Measurements from ENCODE around the gene RPAIN. TPM values are rescaled to one million over a fixed set of nuclear protein-coding genes. Genes with fewer than 3 reads are reported as not detected.

RPAIN gene, protein sequence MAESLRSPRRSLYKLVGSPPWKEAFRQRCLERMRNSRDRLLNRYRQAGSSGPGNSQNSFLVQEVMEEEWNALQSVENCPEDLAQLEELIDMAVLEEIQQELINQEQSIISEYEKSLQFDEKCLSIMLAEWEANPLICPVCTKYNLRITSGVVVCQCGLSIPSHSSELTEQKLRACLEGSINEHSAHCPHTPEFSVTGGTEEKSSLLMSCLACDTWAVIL
- total RNA-seq = 10 to 100 TPM; 64.7 to 68.8 TPM

GRCh38 chr17:5419959-5420653 lies at the start of gene RPAIN:
Gene RPAIN (plus strand): TSS chr17:5420182. CDS start chr17:5420211, 29 bp downstream.
- CTCF ChIA-PET = interaction anchor here (1.0 to 1.7 kb wide), 2 partner anchors 19 to 22 kb away, joined by 3 to 5 read pairs; partner anchors contain the start of gene C1QBP
- Mint-ChIP-seq H3K4me1 (ENCODE audit: low read depth) (peaks cover 48% of the 10 kb centered on the region), H3K27me3 (ENCODE audit: low read depth) (no peaks in the 10 kb centered on the region), H3K27ac (peak within 1 kb of the TSS; percentile 100), H3K36me3 (ENCODE audit: low read depth) (peaks cover 34% of the 10 kb centered on the region), H3K9me3 (no peaks in the 10 kb centered on the region), H3K4me3 (peak within 1 kb of the TSS; percentile 100)
- DNase-seq = peak; percentile 94
- intact Hi-C loops (cut with micrococcal nuclease) = loop anchor here (1.0 to 5.0 kb wide), 7 partner anchors 19 to 471 kb away; partner anchors contain the start of genes C1QBP, DERL2, MIS12 and NLRP1

GRCh38 chr17:5370411-5370810 lies 49.6 kb upstream of the RPAIN start:
- H3K4me3 Mint-ChIP-seq = no peak overlapping the region
- DNase-seq = no peak
- no peaks in the 10 kb centered on the region for H3K9me3 Mint-ChIP-seq
- no peaks in the 10 kb centered on the region for H3K27me3 Mint-ChIP-seq (ENCODE audit: low read depth)
- no peak overlapping the region for H3K27ac Mint-ChIP-seq
- CTCF ChIA-PET = no interaction called here
- H3K36me3 Mint-ChIP-seq (ENCODE audit: low read depth) = peaks cover 16% of the 10 kb centered on the region
- H3K4me1 Mint-ChIP-seq (ENCODE audit: low read depth) = no peaks in the 10 kb centered on the region
- intact Hi-C loops (cut with micrococcal nuclease) = no loop called here

DNA sequence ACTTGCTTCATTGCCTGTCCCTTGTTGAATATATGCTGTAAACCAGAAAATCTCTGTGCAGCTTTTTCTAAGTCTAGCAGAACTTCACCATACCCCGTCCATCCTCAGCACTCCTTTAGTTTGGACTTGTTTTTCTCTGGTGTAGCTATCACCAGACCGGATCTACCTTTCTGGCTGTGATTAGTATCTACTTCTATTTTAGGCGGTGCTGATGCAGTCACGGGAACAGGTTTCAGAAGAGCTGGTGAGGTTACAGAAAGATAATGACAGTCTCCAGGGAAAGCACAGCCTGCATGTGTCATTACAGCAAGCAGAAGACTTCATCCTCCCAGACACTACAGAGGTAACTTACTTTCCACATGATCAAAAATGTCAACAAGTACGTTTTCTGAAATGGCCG lies 46.9 kb upstream of the RPAIN start:
- Mint-ChIP-seq H3K27me3 (ENCODE audit: low read depth) (no peaks in the 10 kb centered on the region), H3K9me3 (no peaks in the 10 kb centered on the region), H3K4me1 (ENCODE audit: low read depth) (no peaks in the 10 kb centered on the region), H3K4me3 (no peak overlapping the region), H3K27ac (peak overlapping the region; percentile 56), H3K36me3 (ENCODE audit: low read depth) (peaks cover 19% of the 10 kb centered on the region)
- intact Hi-C loops (cut with micrococcal nuclease) = no loop called here
- no peak for DNase-seq
- CTCF ChIA-PET = interaction anchor here (1.2 to 1.4 kb wide), 2 partner anchors 66 to 171 kb away, joined by 3 to 5 read pairs; no protein-coding TSS in a partner anchor

DNA sequence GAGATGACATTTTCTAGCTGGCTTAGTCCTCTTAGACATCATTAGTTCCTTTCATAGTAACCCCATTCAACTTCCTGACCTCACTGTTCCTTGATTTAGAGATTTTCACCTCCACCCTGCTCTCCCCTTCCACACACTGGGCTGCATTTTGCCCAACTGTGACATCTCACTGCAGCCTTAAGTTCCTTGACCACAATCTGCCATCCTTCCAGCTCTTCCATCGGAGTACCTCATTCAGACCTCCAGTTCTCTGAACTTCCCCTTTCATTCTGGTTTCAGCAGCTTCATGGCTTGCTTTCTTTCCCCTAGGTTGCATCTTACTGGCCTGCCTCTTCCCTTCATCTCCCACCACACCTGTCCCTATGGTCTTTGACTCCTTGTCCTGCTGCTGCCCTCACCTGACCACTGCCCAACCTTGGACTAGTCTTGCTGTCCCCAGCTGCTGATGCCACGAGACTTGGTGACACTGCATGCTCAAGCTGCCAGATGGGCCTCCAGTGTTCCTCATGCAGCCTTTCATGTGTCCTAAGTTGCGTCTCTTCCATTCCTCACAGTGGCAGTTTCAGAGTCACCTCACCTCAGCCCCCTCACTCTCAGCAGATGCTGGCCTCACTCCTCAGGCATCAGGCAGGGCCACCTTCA lies 41.3 kb upstream of the RPAIN start:
- peaks cover 2% of the 10 kb centered on the region for H3K4me1 Mint-ChIP-seq (ENCODE audit: low read depth)
- intact Hi-C loops (cut with micrococcal nuclease) = loop anchor here (5.0 kb wide), 1 partner anchor 131 kb away; no protein-coding TSS in a partner anchor
- CTCF ChIA-PET = interaction anchor here (0.8 kb wide), 1 partner anchor 130 kb away, joined by 4 read pairs; no protein-coding TSS in a partner anchor
- no peaks in the 10 kb centered on the region for H3K9me3 Mint-ChIP-seq
- no peaks in the 10 kb centered on the region for H3K27me3 Mint-ChIP-seq (ENCODE audit: low read depth)
- H3K27ac Mint-ChIP-seq = peak overlapping the region; percentile 8
- no peak for DNase-seq
- peaks cover 36% of the 10 kb centered on the region for H3K36me3 Mint-ChIP-seq (ENCODE audit: low read depth)
- H3K4me3 Mint-ChIP-seq = no peak overlapping the region

DNA sequence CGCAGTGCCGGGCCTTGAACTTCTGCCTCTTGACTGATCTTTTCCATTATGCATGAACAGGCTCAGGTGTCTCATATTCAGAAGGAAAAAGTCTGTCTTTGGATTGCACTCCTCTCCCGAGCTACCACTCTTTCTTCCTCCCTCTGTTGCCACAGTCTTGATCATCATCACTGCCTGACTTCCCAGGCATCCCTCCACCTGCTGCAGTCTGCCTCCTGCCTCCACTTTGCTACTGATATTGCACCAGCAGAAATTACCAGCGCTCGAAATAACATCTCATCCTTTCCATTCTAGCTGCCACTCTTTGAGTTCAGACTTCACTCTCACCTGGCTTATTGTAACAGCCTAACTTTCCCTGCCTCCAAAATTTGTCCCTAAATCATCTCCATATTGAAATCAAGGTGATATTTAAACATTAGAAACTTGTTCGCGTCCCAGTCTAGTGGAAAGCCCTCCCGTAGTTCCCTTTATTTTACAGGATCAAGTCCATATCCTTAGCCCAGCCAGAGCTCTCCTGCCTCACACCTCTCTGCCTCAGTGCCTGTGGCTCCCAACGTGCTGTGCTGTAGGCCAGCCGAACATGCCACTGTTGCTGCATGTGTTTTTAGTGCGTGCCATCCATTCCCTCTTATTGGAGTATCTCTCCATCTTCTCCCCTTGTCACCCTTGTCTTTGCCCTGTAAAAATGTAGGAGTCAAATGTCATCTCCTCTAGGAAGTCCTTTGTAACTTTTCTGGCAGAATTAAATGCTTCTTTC lies 40.5 kb upstream of the RPAIN start:
- DNase-seq = no peak
- intact Hi-C loops (cut with micrococcal nuclease) = loop anchor here (5.0 kb wide), 1 partner anchor 132 kb away; no protein-coding TSS in a partner anchor
- Mint-ChIP-seq H3K27me3 (ENCODE audit: low read depth) (no peaks in the 10 kb centered on the region), H3K4me3 (no peak overlapping the region), H3K36me3 (ENCODE audit: low read depth) (peaks cover 37% of the 10 kb centered on the region), H3K27ac (peak overlapping the region; percentile 8), H3K4me1 (ENCODE audit: low read depth) (peaks cover 2% of the 10 kb centered on the region), H3K9me3 (no peaks in the 10 kb centered on the region)
- CTCF ChIA-PET = interaction anchor here (0.8 to 2.7 kb wide), 2 partner anchors 11 to 130 kb away, joined by 4 to 6 read pairs; no protein-coding TSS in a partner anchor

- H3K4me1 Mint-ChIP-seq (ENCODE audit: low read depth) = peaks cover 2% of the 10 kb centered on the region
- H3K4me3 Mint-ChIP-seq = no peak overlapping the region
- no peak for DNase-seq
- peaks cover 37% of the 10 kb centered on the region for H3K36me3 Mint-ChIP-seq (ENCODE audit: low read depth)
- peak overlapping the region; percentile 55 for H3K27ac Mint-ChIP-seq
- no peaks in the 10 kb centered on the region for H3K9me3 Mint-ChIP-seq
- H3K27me3 Mint-ChIP-seq (ENCODE audit: low read depth) = no peaks in the 10 kb centered on the region
- CTCF ChIA-PET = interaction anchor here (2.7 kb wide), 1 partner anchor 10 kb away, joined by 6 read pairs; no protein-coding TSS in a partner anchor
- intact Hi-C loops (cut with micrococcal nuclease) = no loop called here
These were observed 39.4 kb upstream of the RPAIN start for GRCh38 chr17:5380491-5381135.

GRCh38 chr17:5381542-5381941 lies 38.4 kb upstream of the RPAIN start:
- no peak for DNase-seq

GRCh38 chr17:5391678-5392077 lies 28.3 kb upstream of the RPAIN start:
- no peaks in the 10 kb centered on the region for H3K9me3 Mint-ChIP-seq
- peaks cover 9% of the 10 kb centered on the region for H3K4me1 Mint-ChIP-seq (ENCODE audit: low read depth)
- intact Hi-C loops (cut with micrococcal nuclease) = no loop called here
- peaks cover 53% of the 10 kb centered on the region for H3K36me3 Mint-ChIP-seq (ENCODE audit: low read depth)
- CTCF ChIA-PET = interaction anchor here (1.3 kb wide), 1 partner anchor 20 kb away, joined by 3 read pairs; no protein-coding TSS in a partner anchor
- no peak for DNase-seq
- H3K4me3 Mint-ChIP-seq = no peak overlapping the region
- H3K27me3 Mint-ChIP-seq (ENCODE audit: low read depth) = no peaks in the 10 kb centered on the region
- H3K27ac Mint-ChIP-seq = no peak overlapping the region

More at GRCh38 chr17:5381542-5381941, 38.4 kb upstream of the RPAIN start:
- peak overlapping the region; percentile 47 for H3K27ac Mint-ChIP-seq
- no peaks in the 10 kb centered on the region for H3K27me3 Mint-ChIP-seq (ENCODE audit: low read depth)
- intact Hi-C loops (cut with micrococcal nuclease) = no loop called here
- peaks cover 4% of the 10 kb centered on the region for H3K4me1 Mint-ChIP-seq (ENCODE audit: low read depth)
- CTCF ChIA-PET = interaction anchor here (2.7 kb wide), 1 partner anchor 9 kb away, joined by 6 read pairs; no protein-coding TSS in a partner anchor
- H3K36me3 Mint-ChIP-seq (ENCODE audit: low read depth) = peaks cover 39% of the 10 kb centered on the region
- no peak overlapping the region for H3K4me3 Mint-ChIP-seq
- H3K9me3 Mint-ChIP-seq = no peaks in the 10 kb centered on the region

GRCh38 chr17:5396612-5397011 lies 23.4 kb upstream of the RPAIN start:
- no peaks in the 10 kb centered on the region for H3K9me3 Mint-ChIP-seq
- H3K36me3 Mint-ChIP-seq (ENCODE audit: low read depth) = peaks cover 48% of the 10 kb centered on the region
- no peak for DNase-seq
- no peaks in the 10 kb centered on the region for H3K27me3 Mint-ChIP-seq (ENCODE audit: low read depth)
- H3K4me3 Mint-ChIP-seq = no peak overlapping the region
- H3K4me1 Mint-ChIP-seq (ENCODE audit: low read depth) = peaks cover 3% of the 10 kb centered on the region
- intact Hi-C loops (cut with micrococcal nuclease) = no loop called here
- CTCF ChIA-PET = no interaction called here
- no peak overlapping the region for H3K27ac Mint-ChIP-seq

GRCh38 chr17:5399767-5400166 lies 20.2 kb upstream of the RPAIN start:
- intact Hi-C loops (cut with micrococcal nuclease) = no loop called here
- peaks cover 3% of the 10 kb centered on the region for H3K4me1 Mint-ChIP-seq (ENCODE audit: low read depth)
- CTCF ChIA-PET = no interaction called here
- H3K36me3 Mint-ChIP-seq (ENCODE audit: low read depth) = peaks cover 36% of the 10 kb centered on the region
- H3K27ac Mint-ChIP-seq = no peak overlapping the region
- DNase-seq = no peak
- H3K4me3 Mint-ChIP-seq = no peak overlapping the region
- no peaks in the 10 kb centered on the region for H3K9me3 Mint-ChIP-seq
- no peaks in the 10 kb centered on the region for H3K27me3 Mint-ChIP-seq (ENCODE audit: low read depth)

GRCh38 chr17:5405400-5405799 lies 14.6 kb upstream of the RPAIN start:
- CTCF ChIA-PET = interaction anchor here (0.6 kb wide), 1 partner anchor 18 kb away, joined by 3 read pairs; no protein-coding TSS in a partner anchor
- intact Hi-C loops (cut with micrococcal nuclease) = no loop called here

More at GRCh38 chr17:5405400-5405799, 14.6 kb upstream of the RPAIN start:
- no peak overlapping the region for H3K27ac Mint-ChIP-seq
- no peaks in the 10 kb centered on the region for H3K27me3 Mint-ChIP-seq (ENCODE audit: low read depth)
- peaks cover 13% of the 10 kb centered on the region for H3K4me1 Mint-ChIP-seq (ENCODE audit: low read depth)
- H3K36me3 Mint-ChIP-seq (ENCODE audit: low read depth) = peaks cover 20% of the 10 kb centered on the region
- no peaks in the 10 kb centered on the region for H3K9me3 Mint-ChIP-seq
- no peak overlapping the region for H3K4me3 Mint-ChIP-seq
- no peak for DNase-seq

Measured in activated naive CD4-positive, alpha-beta T cell treated with anti-CD3 and anti-CD28 coated beads for 36 hours (primary cell).